HG03460 (cell line): ENCODE results near the gene SORCS2.

Experiments
- ATAC-seq: cut with Tn5 transposase; IDR thresholded peaks from one replicate; pipeline ENCODE4 v1.9.1; 2021; ENCODE audit not compliant: unreplicated experiment

SORCS2 gene

GRCh38 chr4:7423801-7424552 lies 231.6 kb downstream of the SORCS2 start:
- no peak for ATAC-seq

- ATAC-seq = no peak
These were observed 232.3 kb downstream of the SORCS2 start for GRCh38 chr4:7424553-7425111.

- ATAC-seq = no peak
These were observed 232.8 kb downstream of the SORCS2 start for GRCh38 chr4:7425124-7425523.

- no peak for ATAC-seq
These were observed 233.5 kb downstream of the SORCS2 start for GRCh38 chr4:7425591-7426468.

GRCh38 chr4:7426525-7427171 lies 234.3 kb downstream of the SORCS2 start:
- ATAC-seq = no peak

GRCh38 chr4:7427361-7427760 lies 235.0 kb downstream of the SORCS2 start:
- no peak for ATAC-seq

- ATAC-seq = no peak
These were observed 235.5 kb downstream of the SORCS2 start for GRCh38 chr4:7427831-7428260.

- ATAC-seq = no peak
These were observed 236.1 kb downstream of the SORCS2 start for GRCh38 chr4:7428261-7429068.

GRCh38 chr4:7429069-7429416 lies 236.7 kb downstream of the SORCS2 start:
- no peak for ATAC-seq

- ATAC-seq = no peak
These were observed 237.3 kb downstream of the SORCS2 start for GRCh38 chr4:7429601-7430078.

- ATAC-seq = no peak
These were observed 238.1 kb downstream of the SORCS2 start for GRCh38 chr4:7430368-7430964.

- no peak for ATAC-seq
These were observed 238.8 kb downstream of the SORCS2 start for GRCh38 chr4:7430965-7431695.

GRCh38 chr4:7431696-7432530 lies 239.6 kb downstream of the SORCS2 start:
- no peak for ATAC-seq

- ATAC-seq = no peak
These were observed 240.4 kb downstream of the SORCS2 start for GRCh38 chr4:7432531-7433375.

- ATAC-seq = no peak
These were observed 241.2 kb downstream of the SORCS2 start for GRCh38 chr4:7433376-7434140.

- no peak for ATAC-seq
These were observed 241.9 kb downstream of the SORCS2 start for GRCh38 chr4:7434141-7434765.
